K562 (cell line): ENCODE results near the gene MICU2. TPM values are rescaled to one million over a fixed set of nuclear protein-coding genes. Genes with fewer than 3 reads are reported as not detected.

Experiments used
- ARID1B ChIP-seq: fragments of 450-650 bp; IDR thresholded peaks from 2 replicates; pipeline ENCODE4 v1.6.1; 2016; ENCODE audit warnings: antibody characterized with exemption, mild to moderate bottlenecking, inconsistent platforms
- ATF3 ChIP-seq, 2 experiments: fragments of 450-650 bp in 1 of 2; sonication (generic) in 1 of 2; formaldehyde crosslinking in 1 of 2; IDR thresholded peaks in 1 of 2; conservative IDR thresholded peaks in 1 of 2; 2 replicates each; pipeline versions ENCODE4 v1.6.1 to v1.8.1; 2016 to 2023; ENCODE audit warnings: mild to moderate bottlenecking in 2 of 2, moderate library complexity in 2 of 2, inconsistent platforms in 1 of 2, missing genetic modification reagents in 1 of 2
- CTCF ChIP-seq, 3 experiments: IDR thresholded peaks in 2 of 3; conservative IDR thresholded peaks in 1 of 3; 2 replicates each; pipeline ENCODE4 v1.5.1; 2011 to 2012; ENCODE audit warnings: low read length in 3 of 3, mild to moderate bottlenecking in 3 of 3, control low read depth in 2 of 3, improper control_type of control experiment in 1 of 3, inconsistent platforms in 1 of 3, low read depth in 1 of 3, mixed read lengths in 1 of 3, moderate library complexity in 1 of 3; ENCODE audit not compliant: insufficient read depth in 2 of 3
- ETV5 ChIP-seq: sonication (generic); formaldehyde crosslinking; IDR thresholded peaks from 2 replicates; pipeline ENCODE4 v1.4.0; 2020; ENCODE audit warnings: low read depth, mild to moderate bottlenecking, missing genetic modification reagents
- FOS ChIP-seq: IDR thresholded peaks from 3 replicates; pipeline ENCODE4 v1.6.1; 2011; ENCODE audit not compliant: insufficient read length; ENCODE audit errors: extremely low read depth
- FOSL1 ChIP-seq: fragments of 200-800 bp; sonication (Bioruptor generic); conservative IDR thresholded peaks from 2 replicates; pipeline ENCODE4 v1.6.1; 2016; ENCODE audit warnings: missing genetic modification characterization, missing compliant biosample characterization
- FOXM1 ChIP-seq, 2 experiments: fragments of 450-650 bp in 1 of 2; sonication (generic) in 1 of 2; formaldehyde crosslinking in 1 of 2; IDR thresholded peaks; 2 replicates each; pipeline versions ENCODE4 v1.6.1 to v1.9.0; 2017 to 2022; ENCODE audit warnings: low read depth in 2 of 2, mild to moderate bottlenecking in 2 of 2, missing genetic modification reagents in 1 of 2, moderate library complexity in 1 of 2
- JUN ChIP-seq, 2 experiments: sonication (generic) in 1 of 2; formaldehyde crosslinking in 1 of 2; IDR thresholded peaks; 2 replicates each; pipeline versions ENCODE4 v1.6.1 to v1.8.0; 2012 to 2022; ENCODE audit warnings: borderline replicate concordance in 2 of 2, mild to moderate bottlenecking in 2 of 2, improper control_type of control experiment in 1 of 2, low read depth in 1 of 2, low read length in 1 of 2, missing genetic modification reagents in 1 of 2
- JUND ChIP-seq, 2 experiments: IDR thresholded peaks; 2 replicates in 1 of 2; 3 replicates in 1 of 2; pipeline ENCODE4 v1.6.1; 2011; ENCODE audit warnings: borderline replicate concordance in 2 of 2, low read depth in 2 of 2, low read length in 2 of 2, improper control_type of control experiment in 1 of 2, missing biosample characterization in 1 of 2, missing genetic modification characterization in 1 of 2, missing genetic modification reagents in 1 of 2
- MGA ChIP-seq: fragments of 450-650 bp; IDR thresholded peaks from 2 replicates; pipeline ENCODE4 v1.6.1; 2016; ENCODE audit warnings: mild to moderate bottlenecking, moderate library complexity
- TBP ChIP-seq: optimal IDR thresholded peaks from 2 replicates; pipeline ENCODE3; 2011; ENCODE audit warnings: low read depth, low read length, improper control_type of control experiment
- polyA plus RNA-seq, 8 experiments: library from polyadenylated mRNA; depleted of rRNA in 4 of 8; stranded (reverse) in 5 of 8; unstranded in 3 of 8; fragments of >200 nt; fragmentation: Nextera tagmentation in 2 of 8; fragmentation: Illumina TruSeq in 1 of 8; extraction: Ambion mirVana in 2 of 8; extraction: Trizol in 1 of 8; gene quantifications; 2 replicates each; pipeline versions ENCODE4 v1.2.1 to v1.2.3, GENCODE V29; 2011 to 2014; ENCODE audit warnings: inconsistent platforms in 1 of 8, missing spikeins in 1 of 8
- total RNA-seq, 7 experiments: library from RNA; depleted of rRNA in 6 of 7; stranded (reverse); fragments of >200 nt in 6 of 7; fragmentation: Illumina TruSeq in 2 of 7; extraction: Trizol in 2 of 7; gene quantifications; 2 replicates each; pipeline versions ENCODE4 v1.2.1 to v1.2.3, GENCODE V29; 2011 to 2021; ENCODE audit warnings: low replicate concordance in 1 of 7

Gene MICU2
- total and polyA plus RNA-seq, 9 of the 15 experiments (the other 6 are each of a cell fraction or from before 2014, with no cell fraction given): 9.1 to 41.8 (median 33.4) TPM

DNA sequence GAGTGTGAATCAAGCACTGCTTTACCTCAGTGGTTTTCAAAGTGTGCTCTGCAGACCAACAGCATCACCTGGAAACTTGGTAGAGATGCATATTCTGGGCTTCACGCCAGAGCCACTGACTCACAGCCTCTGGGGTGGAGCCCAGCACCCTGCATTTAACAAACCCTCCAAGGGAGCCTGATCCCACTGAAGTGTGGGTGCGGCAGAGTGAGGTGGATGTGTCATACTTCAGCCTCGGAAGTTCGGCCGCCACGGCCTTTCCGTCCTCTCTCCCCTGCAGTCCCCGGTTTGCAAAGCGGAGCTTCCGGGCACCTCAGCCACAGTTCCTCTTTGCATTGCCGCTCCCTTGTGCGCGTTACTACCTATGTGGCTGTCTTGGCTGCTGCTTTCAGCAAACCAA lies 33.3 kb upstream of the MICU2 start (continued):
- TF ChIP-seq MGA (no peak), ARID1B (peak; percentile 50; the same call in 1 of the 2 replicates), ETV5 (CRISPR knock-in tag) (0 out of 2 replicates have a peak, but pooled peaks have one; percentile 44), FOS (peak; percentile 33), JUN (IDR thresholded peaks at IDR 0.05; ENCODE audit: borderline replicate concordance, low read depth, low read length) (peak; percentile 58; the same call in 1 of the 2 replicates), JUN (CRISPR knock-in tag; IDR thresholded peaks at IDR 0.05; ENCODE audit: borderline replicate concordance) (no peak), TBP (peak; percentile 19), ATF3 (IDR thresholded peaks at IDR 0.05) (peak; percentile 53), ATF3 (CRISPR knock-in tag; conservative IDR thresholded peaks at IDR 0.05) (no peak), FOSL1 (tag) (peak; percentile 78), FOXM1 (IDR thresholded peaks at IDR 0.05; ENCODE audit: low read depth) (no peak), FOXM1 (CRISPR knock-in tag; IDR thresholded peaks at IDR 0.05; ENCODE audit: low read depth) (no peak), JUND (IDR thresholded peaks at IDR 0.05; ENCODE audit: borderline replicate concordance, low read depth, low read length) (peak; percentile 75), JUND (tag; IDR thresholded peaks at IDR 0.05; ENCODE audit: borderline replicate concordance, low read depth, low read length) (peak; percentile 71; the same call in 1 of the 3 replicates), CTCF (IDR thresholded peaks at IDR 0.05 in 2 of 3, conservative IDR thresholded peaks at IDR 0.05 in 1 of 3; ENCODE audit: insufficient read depth in 2 of 3, low read depth in 1 of 3, low read length in 3 of 3) (no peak)
